Measurements from ENCODE around the gene CEP89.
"Not testable (repeated sequence)": the region's sequence is repeated elsewhere in the genome, so short reads cannot be mapped to it uniquely, and the experiment has no call there.

CEP89 gene

GRCh38 chr19:32971715-32972540 is at the start of gene CEP89, which contains the start of gene FAAP24:
TSS of gene CEP89 (minus strand) at chr19:32971958. CDS start at chr19:32971874, 84 bp downstream.
TSS of gene FAAP24 (plus strand) at chr19:32972242. CDS start at chr19:32973197, 955 bp downstream.
- peak; percentile 99 for DNase-seq

- not testable (repeated sequence) for DNase-seq
These were observed 39.1 kb upstream of the CEP89 start for GRCh38 chr19:33010891-33011290.

- no peak for DNase-seq
These were observed 37.0 kb upstream of the CEP89 start for GRCh38 chr19:33008738-33009137.

GRCh38 chr19:33005440-33005839 is 33.7 kb upstream of the CEP89 start:
- DNase-seq = no peak

GRCh38 chr19:33003424-33004024 is 31.8 kb upstream of the CEP89 start:
- DNase-seq = not testable (repeated sequence)

GRCh38 chr19:33002126-33002865 is 30.5 kb upstream of the CEP89 start:
- DNase-seq = not testable (repeated sequence)

- no peak for DNase-seq
These were observed 29.2 kb upstream of the CEP89 start for GRCh38 chr19:33000910-33001309.

GRCh38 chr19:33000510-33000909 is 28.8 kb upstream of the CEP89 start:
- peak; percentile 19 for DNase-seq

- no peak for DNase-seq
These were observed 27.0 kb upstream of the CEP89 start for GRCh38 chr19:32998722-32999121.

GRCh38 chr19:32997716-32998355 is 26.1 kb upstream of the CEP89 start:
- DNase-seq = no peak

GRCh38 chr19:32997061-32997464 is 25.3 kb upstream of the CEP89 start:
- DNase-seq = not testable (repeated sequence)

GRCh38 chr19:32995966-32996365 is 24.2 kb upstream of the CEP89 start:
- not testable (repeated sequence) for DNase-seq

GRCh38 chr19:32988724-32989123 is 17.0 kb upstream of the CEP89 start:
- DNase-seq = no peak

GRCh38 chr19:32988254-32988653 is 16.5 kb upstream of the CEP89 start:
- not testable (repeated sequence) for DNase-seq

- not testable (repeated sequence) for DNase-seq
These were observed 10.7 kb upstream of the CEP89 start for GRCh38 chr19:32982488-32982887.

- DNase-seq = not testable (repeated sequence)
These were observed 8.0 kb upstream of the CEP89 start for GRCh38 chr19:32979807-32980206.

- not testable (repeated sequence) for DNase-seq
These were observed 6.1 kb upstream of the CEP89 start for GRCh38 chr19:32977813-32978212.

- DNase-seq = no peak
These were observed 5.5 kb upstream of the CEP89 start for GRCh38 chr19:32977280-32977679.

- peak; percentile 48 for DNase-seq
These were observed 4.6 kb upstream of the CEP89 start for GRCh38 chr19:32976223-32976805.

GRCh38 chr19:32971012-32971595 is 654 bp downstream of the CEP89 start:
- DNase-seq = no peak

- DNase-seq = no peak
These were observed 2.2 kb downstream of the CEP89 start for GRCh38 chr19:32969549-32969948.

- no peak for DNase-seq
These were observed 5.0 kb downstream of the CEP89 start for GRCh38 chr19:32966750-32967149.
